GM18505 (cell line): Measurements from ENCODE around the gene FKBP9.
"Not testable (repeated sequence)": the region's sequence is repeated elsewhere in the genome, so short reads cannot be mapped to it uniquely, and the experiment has no call there.

Experiments used
- ATAC-seq: cut with Tn5 transposase; IDR thresholded peaks from one replicate; pipeline ENCODE4 v1.9.1; 2021; ENCODE audit not compliant: unreplicated experiment
- POLR2A ChIP-seq: IDR thresholded peaks from 4 replicates; pipeline ENCODE4 v1.6.1; 2011; ENCODE audit warnings: borderline replicate concordance; ENCODE audit not compliant: insufficient read depth, insufficient read length; ENCODE audit errors: extremely low read depth

FKBP9 gene

DNA sequence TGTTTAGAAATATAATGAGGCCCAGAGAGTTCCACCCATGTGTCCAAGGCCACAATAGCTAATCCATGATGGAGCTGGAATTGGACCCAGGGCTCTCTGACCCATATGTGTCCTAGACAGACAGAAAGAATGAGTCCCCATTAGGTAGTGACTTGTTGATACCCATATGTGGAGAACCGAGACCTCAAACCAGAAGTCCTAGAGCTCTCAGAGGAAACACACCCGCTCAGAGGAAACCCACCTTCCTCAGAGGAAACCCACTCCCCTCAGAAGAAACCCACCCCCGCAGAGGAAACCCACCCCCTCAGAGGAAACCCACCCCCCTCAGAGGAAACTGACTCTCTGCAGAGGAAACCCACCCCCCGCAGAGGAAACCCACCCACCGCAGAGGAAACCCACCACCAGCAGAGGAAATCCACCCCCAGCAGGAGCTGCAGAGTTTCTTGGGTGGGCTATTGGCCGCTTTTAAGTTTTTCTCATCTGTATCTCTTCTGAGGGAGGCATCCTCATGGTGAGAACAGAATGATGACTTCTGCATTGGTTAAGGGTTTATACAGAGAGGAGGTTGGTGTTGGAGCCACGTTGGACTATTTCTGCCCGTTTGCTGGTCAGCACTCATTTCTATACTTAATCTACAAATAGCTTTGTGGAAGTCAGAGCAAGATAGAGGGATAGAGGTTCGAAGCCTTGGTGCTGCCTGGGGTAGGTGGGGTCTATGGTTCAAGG lies 34.9 kb downstream of the FKBP9 start:
- ATAC-seq = not testable (repeated sequence)

DNA sequence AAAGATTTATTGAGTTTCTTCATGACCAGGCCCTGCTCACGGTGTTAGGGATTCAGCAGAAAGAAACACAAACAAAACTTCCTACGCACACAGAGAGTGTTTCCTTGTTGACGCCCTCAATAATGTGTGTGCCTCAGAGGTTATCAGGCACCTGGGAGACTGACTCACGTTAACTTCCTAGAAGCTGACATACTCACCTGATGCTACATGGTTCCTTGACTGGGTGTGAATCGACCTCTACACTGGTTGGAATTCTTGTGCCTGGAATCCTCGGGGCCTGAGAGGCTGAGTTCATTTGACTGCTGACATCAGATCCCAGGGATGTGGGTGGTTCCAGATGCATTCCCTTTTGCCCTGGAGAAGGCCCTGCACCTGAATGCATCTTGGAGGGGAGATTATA lies 35.5 kb downstream of the FKBP9 start:
- not testable (repeated sequence) for ATAC-seq

DNA sequence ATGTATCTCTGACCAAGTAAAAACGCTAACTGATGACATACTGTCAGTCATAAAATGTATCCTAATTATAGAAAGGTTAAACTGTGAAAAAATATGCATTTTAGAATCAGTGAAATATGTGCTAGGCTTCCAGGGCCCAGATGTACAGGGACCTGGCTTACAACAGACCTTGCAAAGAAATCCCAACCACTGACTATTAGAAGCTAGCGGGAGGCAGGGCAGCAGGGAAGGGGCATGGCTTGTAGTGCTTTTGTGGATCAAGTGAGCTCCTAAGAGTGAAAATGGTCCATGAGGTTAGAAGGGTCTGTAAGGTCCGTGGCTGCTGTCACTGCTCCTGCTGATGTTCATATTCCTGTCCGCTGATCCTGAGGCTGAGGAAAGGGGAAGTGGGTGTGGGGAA lies 40.7 kb downstream of the FKBP9 start:
- ATAC-seq = not testable (repeated sequence)

DNA sequence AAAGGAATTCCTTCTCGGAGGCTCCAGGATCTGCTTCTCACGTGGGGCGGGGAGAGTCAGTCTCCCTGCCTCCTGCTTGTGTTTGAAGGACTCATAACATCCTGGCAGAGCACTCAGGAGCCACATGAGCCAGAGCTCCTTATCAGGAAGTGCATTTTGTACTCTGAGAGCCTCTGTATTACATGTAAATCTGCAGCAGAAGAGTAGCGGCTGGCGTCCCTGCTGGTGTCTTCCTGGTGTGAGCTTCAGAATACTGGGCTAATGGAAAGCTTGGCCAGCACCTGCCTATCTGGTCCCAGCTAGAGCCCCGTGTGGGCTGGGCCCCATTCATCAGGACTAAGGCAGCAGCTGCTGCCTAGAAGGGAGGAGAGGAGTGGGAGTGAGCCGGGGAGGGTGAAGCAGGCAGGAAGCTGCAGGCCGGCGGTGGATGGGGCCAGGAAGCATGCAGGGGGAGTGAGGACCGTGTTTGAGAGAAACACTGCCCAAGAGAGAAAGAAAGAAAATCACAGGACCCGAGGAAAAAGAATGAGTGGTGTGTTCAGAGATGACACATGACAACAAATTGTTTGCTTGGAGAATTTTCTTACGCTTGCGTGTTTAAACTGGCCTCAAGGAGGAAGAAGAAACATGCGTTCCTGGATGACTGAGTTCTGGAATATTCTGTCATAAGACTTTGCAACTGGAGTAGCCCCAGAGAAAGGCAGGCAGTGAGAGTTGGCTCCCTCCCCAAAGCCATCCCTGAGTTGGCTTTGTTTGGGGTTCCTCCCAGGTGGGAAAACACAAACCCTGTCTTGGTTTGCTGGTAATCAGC lies 41.3 kb downstream of the FKBP9 start:
- ATAC-seq = not testable (repeated sequence)

DNA sequence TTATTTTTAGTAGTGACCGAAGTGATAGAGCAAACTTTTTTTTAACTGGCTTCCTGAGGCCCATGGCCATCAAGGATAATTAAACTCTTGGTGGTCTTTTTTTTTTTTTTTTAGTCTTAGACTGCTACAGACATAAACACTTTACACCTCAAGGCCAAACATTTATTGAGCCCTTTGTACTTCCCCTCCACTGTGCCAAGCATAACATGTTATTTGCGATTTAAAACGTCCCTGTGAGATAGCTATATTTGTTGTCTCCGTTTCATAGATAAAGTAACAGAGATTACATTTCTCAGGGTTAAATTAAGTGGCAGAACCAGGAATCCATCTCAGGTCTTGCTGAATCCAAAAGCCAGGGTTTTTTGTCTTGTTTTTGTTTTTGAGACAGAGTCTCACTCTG lies 42.1 kb downstream of the FKBP9 start:
- not testable (repeated sequence) for ATAC-seq

DNA sequence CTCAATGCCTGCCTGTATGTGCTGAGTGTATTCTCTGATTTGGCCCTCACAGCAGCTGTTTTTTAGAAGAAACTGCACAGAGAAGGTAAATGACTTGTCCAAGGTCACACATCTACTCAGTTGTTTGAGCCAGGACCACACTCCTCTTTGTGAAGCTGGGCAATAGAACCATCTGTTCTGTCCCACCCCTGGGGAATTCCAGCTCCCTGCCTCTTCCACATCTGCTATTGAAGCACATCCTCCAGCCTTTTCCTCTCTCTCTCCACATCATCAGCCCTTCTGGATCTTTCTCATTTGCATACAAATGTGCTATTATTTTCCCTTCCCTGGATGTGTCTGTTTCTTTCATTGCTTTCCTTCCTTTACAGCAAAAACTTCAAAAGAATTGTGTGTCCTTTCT lies 45.9 kb downstream of the FKBP9 start:
- ATAC-seq = not testable (repeated sequence)

GRCh38 chr7:33004104-33004616 lies 46.9 kb downstream of the FKBP9 start:
- ATAC-seq = not testable (repeated sequence)

GRCh38 chr7:33005193-33005592 lies 48.0 kb downstream of the FKBP9 start:
- not testable (repeated sequence) for ATAC-seq

- not testable (repeated sequence) for ATAC-seq
These were observed 48.5 kb downstream of the FKBP9 start for GRCh38 chr7:33005690-33006089.

DNA sequence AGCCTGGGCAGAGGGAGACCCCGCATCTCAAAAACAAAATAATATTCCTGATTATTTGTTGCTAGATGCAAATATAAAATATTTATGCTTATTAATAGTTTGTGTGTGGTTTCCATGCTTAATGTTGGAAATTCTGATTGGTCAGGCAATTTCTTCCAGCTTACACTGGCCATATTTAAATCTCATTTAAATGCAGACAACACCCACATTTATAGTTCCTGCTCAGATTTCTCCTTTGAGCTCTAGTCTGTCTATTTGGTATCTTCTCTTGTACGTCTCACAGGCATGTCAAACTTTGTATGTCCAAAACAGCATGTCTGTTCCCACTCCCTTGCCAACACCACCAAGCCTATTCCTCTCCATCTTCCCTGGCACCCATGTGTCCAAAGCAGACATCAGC lies 52.5 kb downstream of the FKBP9 start:
- no peak for TF ChIP-seq POLR2A
- ATAC-seq = no peak

DNA sequence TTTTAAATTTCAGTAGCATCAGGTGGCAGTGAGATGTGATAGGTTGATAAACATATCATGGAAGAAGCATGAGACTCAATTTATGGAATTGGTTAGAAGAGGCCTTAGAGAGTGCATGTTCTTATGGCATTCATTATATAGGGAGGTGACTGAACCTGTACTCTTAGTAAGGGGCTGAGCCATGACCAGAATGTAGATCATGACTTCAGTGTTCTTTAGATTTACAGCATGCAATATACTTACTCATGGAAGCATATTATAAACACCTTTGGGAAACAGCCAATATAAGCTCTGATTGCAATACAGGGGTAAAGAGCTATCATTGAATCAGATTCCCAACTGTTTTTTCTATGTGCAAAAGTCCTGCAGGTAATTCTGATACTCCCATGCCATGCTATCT lies 55.1 kb downstream of the FKBP9 start:
- no peak for TF ChIP-seq POLR2A
- no peak for ATAC-seq

DNA sequence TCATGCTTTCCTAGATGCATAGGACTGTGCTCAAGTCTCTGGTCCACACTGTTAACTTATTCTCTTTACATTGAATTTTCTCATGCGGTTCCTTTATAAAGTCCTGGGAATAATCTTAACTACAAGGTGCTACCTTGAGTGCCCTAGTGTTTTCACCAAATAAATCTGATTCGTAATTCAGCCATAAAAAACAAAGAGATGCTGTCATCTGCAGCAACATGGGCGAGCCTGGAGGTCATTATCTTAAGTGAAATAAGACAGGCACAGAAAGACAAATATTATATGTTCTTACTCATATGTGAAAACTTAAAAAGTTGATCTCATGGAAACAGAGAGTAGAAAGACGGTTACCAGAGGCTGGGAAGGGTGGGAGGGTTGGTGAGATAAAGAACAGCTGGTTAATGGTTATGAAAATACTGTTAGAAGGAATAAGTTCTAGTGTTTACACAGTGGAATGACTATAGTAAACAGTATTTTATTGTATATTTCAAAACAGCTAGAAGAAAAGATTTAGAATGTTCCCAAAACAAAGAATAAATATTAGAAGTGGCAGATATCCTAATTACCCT lies 67.0 kb downstream of the FKBP9 start:
- TF ChIP-seq POLR2A = no peak
- no peak for ATAC-seq

- no peak for ATAC-seq
- no peak for TF ChIP-seq POLR2A
These were observed 78.5 kb downstream of the FKBP9 start for GRCh38 chr7:33035776-33036175.

GRCh38 chr7:33038639-33039038 lies 81.4 kb downstream of the FKBP9 start:
- no peak for TF ChIP-seq POLR2A
- no peak for ATAC-seq
